Loucy (cell line): ENCODE data around the gene SKI.

Source experiments
- H2AFZ ChIP-seq: fragments of 200-600 bp; sonication (generic); 2 replicates; pipeline ENCODE4 v1.6.0; 2016; ENCODE audit warnings: antibody characterized with exemption, mild to moderate bottlenecking, low read length, moderate library complexity
- H3F3A ChIP-seq: fragments of 200-600 bp; 2 replicates; pipeline ENCODE4 v1.6.0; 2016; ENCODE audit warnings: antibody characterized with exemption, low read depth, mild to moderate bottlenecking
- H3K27me3 ChIP-seq: fragments of 200-600 bp; sonication (generic); 2 replicates; pipeline ENCODE4 v1.6.1; 2014; ENCODE audit warnings: low read length, mild to moderate bottlenecking; ENCODE audit not compliant: insufficient read depth, poor library complexity, severe bottlenecking
- H3K36me3 ChIP-seq: fragments of 200-600 bp; sonication (generic); 2 replicates; pipeline ENCODE4 v1.6.1; 2016; ENCODE audit warnings: low read length; ENCODE audit not compliant: insufficient read depth
- H3K4me1 ChIP-seq: fragments of 200-600 bp; sonication (generic); 2 replicates; pipeline ENCODE4 v1.5.1; 2014; ENCODE audit warnings: low read length, mild to moderate bottlenecking; ENCODE audit not compliant: insufficient read depth, poor library complexity, severe bottlenecking
- H3K4me2 ChIP-seq: fragments of 200-600 bp; sonication (generic); 2 replicates; pipeline ENCODE4 v1.6.0; 2014; ENCODE audit warnings: antibody characterized with exemption, low read length, low read depth, mild to moderate bottlenecking; ENCODE audit not compliant: poor library complexity, severe bottlenecking
- H3K4me3 ChIP-seq: fragments of 200-600 bp; sonication (generic); 2 replicates; pipeline ENCODE4 v1.5.1; 2014; ENCODE audit warnings: low read length, mild to moderate bottlenecking, mixed read lengths; ENCODE audit not compliant: poor library complexity, severe bottlenecking
- H3K79me2 ChIP-seq: fragments of 200-600 bp; sonication (generic); 2 replicates; pipeline ENCODE4 v1.6.1; 2014; ENCODE audit warnings: low read length; ENCODE audit not compliant: insufficient read depth
- H3K9ac ChIP-seq: fragments of 200-600 bp; sonication (generic); 2 replicates; pipeline ENCODE4 v1.6.0; 2014; ENCODE audit warnings: mild to moderate bottlenecking, low read depth, low read length, moderate library complexity; ENCODE audit not compliant: poor library complexity, severe bottlenecking
- H3K9me2 ChIP-seq: fragments of 200-600 bp; sonication (generic); replicated peaks from 2 replicates; pipeline ENCODE4 v1.6.1; 2016; ENCODE audit warnings: low read depth, low read length, mixed read lengths
- H3K9me3 ChIP-seq: fragments of 200-600 bp; sonication (generic); 2 replicates; pipeline ENCODE4 v1.6.1; 2014; ENCODE audit warnings: mild to moderate bottlenecking, antibody characterized with exemption, low read length, low read depth; ENCODE audit not compliant: insufficient read depth
- H4K20me1 ChIP-seq: fragments of 200-600 bp; sonication (generic); 2 replicates; pipeline ENCODE4 v1.6.0; 2014; ENCODE audit warnings: antibody characterized with exemption, low read length, mild to moderate bottlenecking; ENCODE audit not compliant: insufficient read depth, poor library complexity, severe bottlenecking
- CTCF ChIP-seq: fragments of 200-600 bp; sonication (generic); conservative IDR thresholded peaks from 2 replicates; pipeline ENCODE4 v1.5.1; 2014; ENCODE audit warnings: mild to moderate bottlenecking, antibody characterized with exemption, low read length
- EZH2phosphoT487 ChIP-seq: fragments of 200-600 bp; IDR thresholded peaks from 2 replicates; pipeline ENCODE4 v1.6.1; 2018; ENCODE audit warnings: antibody characterized with exemption, mild to moderate bottlenecking, moderate library complexity, borderline replicate concordance

The SKI gene

GRCh38 chr1:2358072-2358471 lies 130.0 kb downstream of the SKI start:
- H3K4me1 ChIP-seq, result no peaks in the 10 kb centered on the region
- H3K79me2 ChIP-seq, result no peaks in the 10 kb centered on the region
- H3F3A ChIP-seq, result no peaks in the 10 kb centered on the region
- H3K9ac ChIP-seq, result no peak overlapping the region
- H4K20me1 ChIP-seq, result no peaks in the 10 kb centered on the region
- TF ChIP-seq EZH2phosphoT487, result no peak
- no peak for TF ChIP-seq CTCF
- H3K4me2 ChIP-seq, result no peak overlapping the region
- H3K36me3 ChIP-seq, result no peaks in the 10 kb centered on the region
- no peak overlapping the region for H3K4me3 ChIP-seq
- H3K9me2 ChIP-seq, result no peaks in the 10 kb centered on the region
- H3K9me3 ChIP-seq, result no peaks in the 10 kb centered on the region
- H2AFZ ChIP-seq, result no peak overlapping the region
- no peaks in the 10 kb centered on the region for H3K27me3 ChIP-seq

GRCh38 chr1:2358651-2359640 lies 130.8 kb downstream of the SKI start:
- Histone ChIP-seq H3K4me2 (no peak overlapping the region), H3K9ac (no peak overlapping the region), H3K27me3 (no peaks in the 10 kb centered on the region), H3K79me2 (no peaks in the 10 kb centered on the region), H3K4me3 (no peak overlapping the region), H4K20me1 (no peaks in the 10 kb centered on the region), H3K9me2 (no peaks in the 10 kb centered on the region), H3K4me1 (no peaks in the 10 kb centered on the region), H3K36me3 (no peaks in the 10 kb centered on the region), H3K9me3 (no peaks in the 10 kb centered on the region), H3F3A (no peaks in the 10 kb centered on the region), H2AFZ (no peak overlapping the region)
- no peak for TF ChIP-seq CTCF
- TF ChIP-seq EZH2phosphoT487, result no peak
